Right cardiac atrium (tissue), 5 donors: ENCODE measurements around the gene ALDH3B2. TPM values are rescaled to one million over a fixed set of nuclear protein-coding genes. Genes with fewer than 3 reads are reported as not detected.

ENCODE experiments used
- ATAC-seq, 2 donors: fragments of 200-7000 bp; cut with Tn5 transposase; one replicate each; pipeline versions ENCODE4 v1.8.0 to v1.9.1; 2020; ENCODE audit warnings: moderate library complexity in 2 of 2, mild to moderate bottlenecking in 1 of 2
- DNase-seq, 3 donors: peaks; one replicate each; pipeline ENCODE4 v3.0.0-alpha.2; 2020
- H3K27ac ChIP-seq: one replicate; pipeline ENCODE4 v1.5.1; 2013; ENCODE audit warnings: mild to moderate bottlenecking, low read length, control low read depth, moderate library complexity
- H3K27me3 ChIP-seq: one replicate; pipeline ENCODE4 v1.6.1; 2013; ENCODE audit not compliant: control insufficient read depth, insufficient read depth
- H3K4me1 ChIP-seq: one replicate; pipeline ENCODE4 v1.6.1; 2013; ENCODE audit warnings: low read length; ENCODE audit not compliant: control insufficient read depth, insufficient read depth
- H3K4me3 ChIP-seq: one replicate; pipeline ENCODE4 v1.5.1; 2013; ENCODE audit warnings: low read length, control low read depth
- H3K9me3 ChIP-seq: one replicate; pipeline ENCODE4 v1.6.1; 2013; ENCODE audit warnings: low read length; ENCODE audit not compliant: control insufficient read depth
- WGBS: extraction: QIAGEN DNeasy Blood & Tissue Kit; methylation state at CpG from one replicate; pipeline ENCODE4 v1.1.7; 2013; 5-methylcytosine and 5-hydroxymethylcytosine counted together
- intact Hi-C, 4 donors: fragments of 100-400 bp; cut with DNase I; formaldehyde crosslinking; loops; one replicate each; pipeline versions ENCODE4 v1.11.0 to v1.14.0; 2022 to 2023
- polyA plus RNA-seq: library from polyadenylated mRNA; stranded (reverse); fragments of 200-250 nt; gene quantifications from one replicate; pipeline ENCODE4 v1.2.3, GENCODE V29; 2013
- total RNA-seq, 4 donors: library from RNA; stranded (reverse); fragmentation: NEBNext Ultra II Directional; extraction: Animal tissue kit (Norgen Biotek cat#: 25700); gene quantifications; one replicate each; pipeline ENCODE4 v1.2.1, GENCODE V29; 2021
- donor health status: healthy with polysubstance abuse.
- donor health status: DM: no; HTN: yes; CAD: no.
- donor health status: DM: no; HTN: no; CAD: no.
- donor health status: DM: no; HTN: yes; CAD: no; lungs with severe emphysema.
- donor health status: DM: yes; HTN: yes; CAD: no.

ALDH3B2 gene
- total and polyA plus RNA-seq, 5 donors, result not detected

GRCh38 chr11:67632175-67632981, 42.0 kb downstream of the ALDH3B2 start:
- H3K4me1 ChIP-seq, result peaks cover 2% of the 10 kb centered on the region
- intact Hi-C loops, result no loop called here
- DNase-seq, result peak; percentile 22 to 77 (median 77)
- 82% methylated on average over 12 of the region's 12 CpGs for WGBS
- no peaks in the 10 kb centered on the region for H3K27me3 ChIP-seq
- no peak overlapping the region for H3K27ac ChIP-seq
- no peak overlapping the region for H3K4me3 ChIP-seq
- no peaks in the 10 kb centered on the region for H3K9me3 ChIP-seq
- no peak for ATAC-seq

GRCh38 chr11:67631853-67632174, 42.6 kb downstream of the ALDH3B2 start:
- intact Hi-C loops, result no loop called here
- DNase-seq (no peak), ATAC-seq (no peak)
- Histone ChIP-seq H3K27ac (no peak overlapping the region), H3K27me3 (no peaks in the 10 kb centered on the region), H3K4me1 (peaks cover 2% of the 10 kb centered on the region), H3K9me3 (no peaks in the 10 kb centered on the region), H3K4me3 (no peak overlapping the region)
- WGBS, result 93% methylated on average over 2 of the region's 2 CpGs

DNA sequence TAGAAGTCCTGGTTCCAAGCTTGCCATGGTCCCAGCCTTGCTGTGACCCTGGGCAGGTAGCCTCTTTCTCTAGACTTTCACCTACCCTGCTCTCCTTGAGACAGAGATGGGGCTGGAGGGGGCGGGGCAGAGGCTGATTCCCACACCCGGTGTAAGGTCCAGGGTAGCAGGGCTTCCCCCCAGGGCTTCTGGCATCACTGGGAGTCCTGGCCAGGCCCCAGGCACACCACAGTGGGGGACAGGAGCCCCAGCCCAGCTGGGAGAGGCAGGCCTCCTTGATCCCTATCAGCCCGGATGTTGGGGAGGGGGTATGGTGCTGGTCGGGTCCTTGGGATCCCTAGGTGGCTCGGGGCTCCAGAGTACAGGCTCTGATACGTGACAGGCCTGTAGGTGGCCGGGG, 43.0 kb downstream of the ALDH3B2 start:
- Histone ChIP-seq H3K9me3 (no peaks in the 10 kb centered on the region), H3K4me3 (no peak overlapping the region), H3K4me1 (peaks cover 2% of the 10 kb centered on the region), H3K27me3 (no peaks in the 10 kb centered on the region), H3K27ac (no peak overlapping the region)
- ATAC-seq (no peak), DNase-seq (peak; percentile 23 to 63 (median 61))
- WGBS, result 80% methylated on average over 7 of the region's 7 CpGs
- intact Hi-C loops, result no loop called here

DNA sequence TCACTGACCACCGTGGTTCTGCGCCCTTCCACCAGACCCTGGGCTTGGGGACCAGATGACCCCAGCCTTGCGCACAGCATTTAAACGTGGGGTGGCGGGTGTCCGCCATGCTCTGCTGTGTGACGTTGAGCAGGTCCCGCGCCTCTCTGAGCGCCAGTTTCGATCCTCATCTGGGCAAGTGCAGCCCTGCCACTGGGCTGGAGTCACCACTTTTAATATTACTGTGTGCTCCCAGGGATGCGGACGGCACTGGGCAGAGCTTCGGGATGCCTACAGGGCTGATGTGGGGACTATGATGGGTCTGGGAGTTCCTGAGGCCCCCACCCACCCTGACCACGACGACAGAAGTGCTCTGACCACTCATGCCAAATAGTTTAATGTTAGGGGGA, 43.5 kb downstream of the ALDH3B2 start:
- peak overlapping the region; percentile 76 for H3K27ac ChIP-seq
- peak overlapping the region; percentile 32 for H3K4me3 ChIP-seq
- H3K27me3 ChIP-seq, result no peaks in the 10 kb centered on the region
- DNase-seq (no peak), ATAC-seq (no peak)
- WGBS, result 60% methylated on average over 16 of the region's 16 CpGs
- intact Hi-C loops, result no loop called here
- no peaks in the 10 kb centered on the region for H3K9me3 ChIP-seq
- H3K4me1 ChIP-seq, result peaks cover 2% of the 10 kb centered on the region

GRCh38 chr11:67630228-67630942, 44.0 kb downstream of the ALDH3B2 start:
- ATAC-seq, result peak; percentile 90 to 93
- H3K27ac ChIP-seq, result peak overlapping the region; percentile 76
- no peaks in the 10 kb centered on the region for H3K9me3 ChIP-seq
- intact Hi-C loops, result no loop called here
- DNase-seq, result peak; percentile 99
- peaks cover 2% of the 10 kb centered on the region for H3K4me1 ChIP-seq
- peak overlapping the region; percentile 36 for H3K4me3 ChIP-seq
- no peaks in the 10 kb centered on the region for H3K27me3 ChIP-seq
- 1% methylated on average over 70 of the region's 70 CpGs for WGBS

GRCh38 chr11:67629386-67630227, 44.8 kb downstream of the ALDH3B2 start, which contains the start of gene NUDT8:
TSS of gene NUDT8 (minus strand) at chr11:67629937. CDS start at chr11:67629911, 26 bp downstream.
- peak; percentile 76 to 77 for ATAC-seq
- peak within 1 kb of the TSS; percentile 91 for H3K27ac ChIP-seq
- peaks cover 2% of the 10 kb centered on the region for H3K4me1 ChIP-seq
- DNase-seq, result peak; percentile 87 to 97 (median 94)
- intact Hi-C loops, result no loop called here
- under 1% methylated on average over 102 of the region's 102 CpGs for WGBS
- peak within 1 kb of the TSS; percentile 36 for H3K4me3 ChIP-seq
- H3K9me3 ChIP-seq, result no peaks in the 10 kb centered on the region
- H3K27me3 ChIP-seq, result no peaks in the 10 kb centered on the region

GRCh38 chr11:67628710-67629385, 45.6 kb downstream of the ALDH3B2 start:
- no peak overlapping the region for H3K4me3 ChIP-seq
- H3K4me1 ChIP-seq, result peaks cover 2% of the 10 kb centered on the region
- DNase-seq (peak; percentile 41 to 69 (median 69)), ATAC-seq (no peak)
- 47% methylated on average over 25 of the region's 25 CpGs for WGBS
- H3K27ac ChIP-seq, result peak overlapping the region; percentile 9
- no peaks in the 10 kb centered on the region for H3K27me3 ChIP-seq
- no peaks in the 10 kb centered on the region for H3K9me3 ChIP-seq
- intact Hi-C loops, result no loop called here

GRCh38 chr11:67627812-67628624, 46.4 kb downstream of the ALDH3B2 start:
- whole genome bisulfite sequencing, result 87% methylated on average over 15 of the region's 15 CpGs
- intact Hi-C loops, result no loop called here
- Histone ChIP-seq H3K27me3 (no peaks in the 10 kb centered on the region), H3K4me3 (no peak overlapping the region), H3K9me3 (no peaks in the 10 kb centered on the region), H3K27ac (peak overlapping the region; percentile 9), H3K4me1 (peaks cover 2% of the 10 kb centered on the region)
- ATAC-seq (no peak), DNase-seq (peak; percentile 22 to 61 (median 51))

GRCh38 chr11:67627441-67627811, 47.0 kb downstream of the ALDH3B2 start:
- H3K27ac ChIP-seq, result peak overlapping the region; percentile 3
- no peak overlapping the region for H3K4me3 ChIP-seq
- peaks cover 2% of the 10 kb centered on the region for H3K4me1 ChIP-seq
- no peaks in the 10 kb centered on the region for H3K27me3 ChIP-seq
- intact Hi-C loops, result no loop called here
- H3K9me3 ChIP-seq, result no peaks in the 10 kb centered on the region
- DNase-seq, result peak in 2 of 3 donors; percentile 50 to 51
- WGBS, result 83% methylated on average over 6 of the region's 6 CpGs
- ATAC-seq, result no peak

- no peak overlapping the region for H3K27ac ChIP-seq
- H3K4me3 ChIP-seq, result no peak overlapping the region
- intact Hi-C loops, result no loop called here
- H3K27me3 ChIP-seq, result no peaks in the 10 kb centered on the region
- H3K9me3 ChIP-seq, result no peaks in the 10 kb centered on the region
- 93% methylated on average over 10 of the region's 10 CpGs for WGBS
- ATAC-seq (no peak), DNase-seq (no peak)
- H3K4me1 ChIP-seq, result peaks cover 2% of the 10 kb centered on the region
Observed at GRCh38 chr11:67626970-67627369, 47.5 kb downstream of the ALDH3B2 start.
